GM13976 (cell line): ENCODE data around the gene ZNF530.

ENCODE experiments used
- DNase-seq: peaks from one replicate; pipeline ENCODE4 v3.0.0; 2012; ENCODE audit warnings: low spot score
- in situ Hi-C: fragments of 300-500 bp; cut with MboI; formaldehyde crosslinking; loops from one replicate; pipeline ENCODE4 v1.12.0; 2022; ENCODE audit warnings: low sequenced_read_pairs, mixed read lengths, inconsistent platforms; ENCODE audit not compliant: unreplicated experiment
- TF ChIP-seq, protein P1 (sequence below): IDR thresholded peaks from 2 replicates; pipeline ENCODE4 v1.5.1; 2012; ENCODE audit warnings: borderline replicate concordance, mild to moderate bottlenecking; ENCODE audit not compliant: insufficient read depth; ENCODE audit errors: extremely low read depth, missing control alignments, control extremely low read depth

The ZNF530 gene

DNA sequence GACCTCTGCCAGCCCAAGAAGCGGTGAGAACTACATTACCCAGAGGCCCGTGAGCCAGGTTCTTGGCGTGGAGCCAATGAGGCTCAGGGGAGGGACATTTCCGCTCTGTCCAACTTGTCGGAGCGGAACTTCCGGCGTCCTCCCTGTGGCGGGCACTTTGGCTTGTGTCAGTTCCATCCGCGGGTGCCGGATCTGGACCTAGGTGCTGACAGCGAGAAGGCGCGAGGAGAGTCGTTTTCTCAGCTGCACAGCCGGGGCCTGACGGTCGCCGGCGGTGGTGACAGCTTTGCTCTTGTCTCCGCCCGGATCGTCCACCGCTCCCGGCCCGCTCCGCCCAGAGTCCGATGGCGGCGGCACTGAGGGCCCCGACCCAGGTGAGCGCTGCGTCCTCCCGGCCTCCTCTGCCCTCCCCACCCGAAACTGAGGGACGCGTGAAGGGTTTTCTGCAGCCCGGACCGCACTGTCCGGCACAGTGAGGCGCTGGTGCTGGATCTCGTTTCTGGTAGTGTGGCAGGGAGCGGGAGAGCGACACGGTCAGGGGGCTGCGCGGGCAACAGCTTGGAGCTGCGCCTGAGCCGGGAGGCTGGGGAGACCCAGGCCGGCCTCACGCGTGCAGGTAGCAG, at the start of gene ZNF530:
Gene ZNF530 (plus strand): TSS at position 125 of the 623 bp plus-strand sequence. CDS start 4,461 bp downstream, outside the sequence.
- in situ Hi-C loops = no loop called here
- DNase-seq = peak; percentile 93
- TF ChIP-seq, protein P1, sequence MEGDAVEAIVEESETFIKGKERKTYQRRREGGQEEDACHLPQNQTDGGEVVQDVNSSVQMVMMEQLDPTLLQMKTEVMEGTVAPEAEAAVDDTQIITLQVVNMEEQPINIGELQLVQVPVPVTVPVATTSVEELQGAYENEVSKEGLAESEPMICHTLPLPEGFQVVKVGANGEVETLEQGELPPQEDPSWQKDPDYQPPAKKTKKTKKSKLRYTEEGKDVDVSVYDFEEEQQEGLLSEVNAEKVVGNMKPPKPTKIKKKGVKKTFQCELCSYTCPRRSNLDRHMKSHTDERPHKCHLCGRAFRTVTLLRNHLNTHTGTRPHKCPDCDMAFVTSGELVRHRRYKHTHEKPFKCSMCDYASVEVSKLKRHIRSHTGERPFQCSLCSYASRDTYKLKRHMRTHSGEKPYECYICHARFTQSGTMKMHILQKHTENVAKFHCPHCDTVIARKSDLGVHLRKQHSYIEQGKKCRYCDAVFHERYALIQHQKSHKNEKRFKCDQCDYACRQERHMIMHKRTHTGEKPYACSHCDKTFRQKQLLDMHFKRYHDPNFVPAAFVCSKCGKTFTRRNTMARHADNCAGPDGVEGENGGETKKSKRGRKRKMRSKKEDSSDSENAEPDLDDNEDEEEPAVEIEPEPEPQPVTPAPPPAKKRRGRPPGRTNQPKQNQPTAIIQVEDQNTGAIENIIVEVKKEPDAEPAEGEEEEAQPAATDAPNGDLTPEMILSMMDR = no peak

DNA sequence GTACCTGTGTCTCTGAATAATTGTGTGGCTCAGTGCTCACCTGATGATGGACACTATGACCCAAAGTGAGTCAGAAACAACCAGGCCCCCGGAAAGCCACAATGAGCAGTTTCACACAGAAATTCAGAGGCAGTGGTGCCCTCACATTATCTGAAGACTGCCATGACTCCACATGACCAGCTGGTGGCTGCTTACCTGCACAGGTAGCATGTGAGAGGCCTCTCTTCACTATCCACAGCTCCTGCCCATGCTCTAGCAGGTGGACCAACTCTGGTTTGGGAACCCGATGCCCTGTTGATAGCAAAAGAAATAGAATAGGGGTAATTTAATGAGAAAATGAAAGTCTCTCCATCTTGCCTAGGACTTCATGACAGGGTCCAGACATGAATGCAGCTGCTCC, 47.3 kb upstream of the ZNF530 start:
- TF ChIP-seq, protein P1 = no peak
- DNase-seq = no peak
- in situ Hi-C loops = no loop called here

DNA sequence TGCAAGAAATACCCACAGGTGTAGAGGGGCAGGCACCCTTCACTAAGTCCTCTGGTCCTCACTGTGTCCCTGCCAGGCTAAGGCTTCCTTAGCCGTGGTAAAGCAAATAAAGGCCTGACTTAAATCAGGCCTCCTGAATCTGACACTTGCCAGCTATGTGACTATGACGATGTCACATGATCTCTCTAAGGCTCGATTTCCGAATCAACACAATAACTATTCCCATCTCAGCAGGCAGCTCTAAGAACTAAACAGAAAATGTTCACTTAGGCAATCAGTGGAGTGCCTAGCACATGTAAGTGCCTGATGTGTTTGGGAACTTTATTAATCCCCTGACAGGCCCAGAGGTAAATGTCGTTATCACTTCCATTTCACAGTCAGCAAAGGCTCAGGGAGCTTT, 42.0 kb upstream of the ZNF530 start:
- TF ChIP-seq, protein P1 = no peak
- DNase-seq = no peak
- in situ Hi-C loops = no loop called here

DNA sequence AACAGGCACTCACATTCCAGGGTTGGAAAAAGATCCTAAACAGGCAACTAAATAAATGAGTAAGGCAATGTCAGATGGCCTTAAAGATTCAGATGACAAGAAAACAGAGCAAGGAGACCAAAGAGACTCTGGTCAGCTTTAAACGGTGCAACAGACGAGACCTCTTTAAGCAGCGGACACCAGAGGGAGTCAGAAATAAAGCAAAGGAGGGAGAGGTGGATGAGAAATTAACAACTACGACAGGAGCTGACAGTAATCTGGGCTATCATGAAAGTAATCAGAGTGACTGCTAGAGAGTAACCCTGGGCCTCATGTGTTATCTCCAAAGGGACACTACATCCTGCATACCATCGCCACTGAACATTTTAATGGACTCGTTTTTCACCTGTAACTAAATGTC, 41.2 kb upstream of the ZNF530 start:
- DNase-seq = peak; percentile 27
- in situ Hi-C loops = no loop called here
- TF ChIP-seq, protein P1 = no peak

DNA sequence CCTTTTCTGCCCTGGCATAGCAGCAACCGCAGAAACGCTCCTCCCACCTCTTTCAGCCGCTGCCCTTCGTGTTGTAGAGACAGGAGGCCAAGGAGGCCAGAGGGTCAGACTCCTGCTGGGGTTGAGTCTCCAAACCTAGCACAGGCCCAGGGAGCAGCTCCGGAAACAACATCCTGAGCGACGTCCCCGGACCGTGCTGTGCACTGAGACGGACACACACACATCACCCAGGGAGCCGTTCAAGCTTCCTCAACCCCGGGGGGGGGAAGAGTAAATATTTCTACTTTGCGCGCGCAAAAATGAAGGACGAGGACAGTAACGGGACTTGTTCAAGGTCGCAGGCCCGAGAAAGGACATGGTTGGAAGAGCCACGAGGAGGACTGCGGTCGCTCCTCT, 40.7 kb upstream of the ZNF530 start:
- DNase-seq = peak; percentile 53
- TF ChIP-seq, protein P1 = no peak
- in situ Hi-C loops = no loop called here

DNA sequence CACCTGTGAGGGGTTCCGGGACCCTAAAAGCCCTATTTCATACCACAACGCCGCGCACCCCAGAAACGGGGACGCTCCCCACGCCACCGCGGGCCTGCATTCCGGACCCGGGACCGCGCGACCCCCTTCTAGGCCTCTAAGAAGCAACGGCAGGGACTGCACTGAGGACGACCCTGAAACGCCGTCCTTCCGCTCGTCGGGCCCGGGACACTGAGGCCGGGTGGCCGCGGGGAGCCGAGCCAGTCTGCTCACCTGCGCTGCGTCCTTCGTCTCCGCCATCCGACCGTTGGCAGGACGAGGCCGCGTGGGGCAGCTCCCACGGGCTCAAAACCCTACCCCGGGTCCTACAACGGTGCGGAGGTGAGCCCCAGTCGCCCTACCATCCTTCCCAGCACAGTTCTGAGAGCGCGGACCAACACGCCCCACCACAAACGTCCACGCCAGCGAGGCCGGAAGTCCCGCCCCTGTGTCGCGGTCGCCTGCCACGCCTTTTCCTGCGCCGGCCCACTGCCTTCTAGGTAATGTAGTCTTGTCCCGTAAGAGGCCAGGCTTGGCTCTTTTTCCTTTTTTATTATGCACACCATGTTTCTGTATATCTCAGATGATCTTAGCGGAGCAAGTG, 40.2 kb upstream of the ZNF530 start, which contains the start of gene ZNF550:
Gene ZNF550 (minus strand): TSS at position 460 of the 622 bp plus-strand sequence. CDS start 181 bp downstream, at position 279.
- TF ChIP-seq, protein P1 = no peak
- in situ Hi-C loops = no loop called here
- peak; percentile 96 for DNase-seq
